Measurements from ENCODE around the gene SCT.

GRCh38 chr11:637333-637592 is 10.3 kb upstream of the SCT start:
- TF ChIP-seq, protein P1, sequence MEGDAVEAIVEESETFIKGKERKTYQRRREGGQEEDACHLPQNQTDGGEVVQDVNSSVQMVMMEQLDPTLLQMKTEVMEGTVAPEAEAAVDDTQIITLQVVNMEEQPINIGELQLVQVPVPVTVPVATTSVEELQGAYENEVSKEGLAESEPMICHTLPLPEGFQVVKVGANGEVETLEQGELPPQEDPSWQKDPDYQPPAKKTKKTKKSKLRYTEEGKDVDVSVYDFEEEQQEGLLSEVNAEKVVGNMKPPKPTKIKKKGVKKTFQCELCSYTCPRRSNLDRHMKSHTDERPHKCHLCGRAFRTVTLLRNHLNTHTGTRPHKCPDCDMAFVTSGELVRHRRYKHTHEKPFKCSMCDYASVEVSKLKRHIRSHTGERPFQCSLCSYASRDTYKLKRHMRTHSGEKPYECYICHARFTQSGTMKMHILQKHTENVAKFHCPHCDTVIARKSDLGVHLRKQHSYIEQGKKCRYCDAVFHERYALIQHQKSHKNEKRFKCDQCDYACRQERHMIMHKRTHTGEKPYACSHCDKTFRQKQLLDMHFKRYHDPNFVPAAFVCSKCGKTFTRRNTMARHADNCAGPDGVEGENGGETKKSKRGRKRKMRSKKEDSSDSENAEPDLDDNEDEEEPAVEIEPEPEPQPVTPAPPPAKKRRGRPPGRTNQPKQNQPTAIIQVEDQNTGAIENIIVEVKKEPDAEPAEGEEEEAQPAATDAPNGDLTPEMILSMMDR (conservative IDR thresholded peaks at IDR 0.05; ENCODE audit: low read depth, low read length), result no peak
- no peak for TF ChIP-seq EZH2 (IDR thresholded peaks at IDR 0.05; ENCODE audit: borderline replicate concordance, low read depth, low read length, poor library complexity, severe bottlenecking)
